Karpas-422 (cell line): ENCODE data around the gene CCNI2. TPM values are rescaled to one million over a fixed set of nuclear protein-coding genes. Genes with fewer than 3 reads are reported as not detected.

Experiments used
- DNase-seq: peaks from one replicate; pipeline ENCODE4 v3.0.0-alpha.2; 2015
- H2AFZ ChIP-seq: fragments of 200-600 bp; sonication (generic); 2 replicates; pipeline ENCODE4 v1.6.1; 2014; ENCODE audit warnings: antibody characterized with exemption, low read length, mixed read lengths
- H3K27ac ChIP-seq: fragments of 200-600 bp; sonication (generic); 2 replicates; pipeline ENCODE4 v1.5.1; 2014; ENCODE audit warnings: mild to moderate bottlenecking, low read length, moderate library complexity
- H3K27me3 ChIP-seq: fragments of 200-600 bp; sonication (generic); 2 replicates; pipeline ENCODE4 v1.6.1; 2014; ENCODE audit warnings: low read length, mixed read lengths
- H3K36me3 ChIP-seq: fragments of 200-600 bp; sonication (generic); 2 replicates; pipeline ENCODE4 v1.6.1; 2014; ENCODE audit warnings: low read length, mixed read lengths; ENCODE audit not compliant: insufficient read depth
- H3K4me1 ChIP-seq: fragments of 200-600 bp; sonication (generic); 2 replicates; pipeline ENCODE4 v1.6.1; 2014; ENCODE audit warnings: mild to moderate bottlenecking, low read length, mixed read lengths
- H3K4me2 ChIP-seq: fragments of 200-600 bp; sonication (generic); 2 replicates; pipeline ENCODE4 v1.6.1; 2014; ENCODE audit warnings: low read length, low read depth, mild to moderate bottlenecking; ENCODE audit not compliant: poor library complexity, severe bottlenecking
- H3K4me3 ChIP-seq: fragments of 200-600 bp; sonication (generic); 2 replicates; pipeline ENCODE4 v1.5.1; 2014; ENCODE audit warnings: mild to moderate bottlenecking, antibody characterized with exemption, low read length, mixed read lengths
- H3K79me2 ChIP-seq: fragments of 200-600 bp; sonication (generic); 2 replicates; pipeline ENCODE4 v1.6.1; 2014; ENCODE audit warnings: mild to moderate bottlenecking, low read length, mixed read lengths
- H3K9ac ChIP-seq: fragments of 200-600 bp; sonication (generic); 2 replicates; pipeline ENCODE4 v1.6.0; 2014; ENCODE audit warnings: low read length
- H3K9me2 ChIP-seq: fragments of 200-600 bp; sonication (generic), shearing (Covaris generic); replicated peaks from 2 replicates; pipeline ENCODE4 v1.6.0; 2014; ENCODE audit warnings: mild to moderate bottlenecking, low read length, moderate library complexity; ENCODE audit not compliant: insufficient read depth
- H3K9me3 ChIP-seq: fragments of 300-700, 200-600 bp; sonication (generic); 2 replicates; pipeline ENCODE4 v1.6.1; 2014; ENCODE audit warnings: low read length, mixed read lengths
- H4K20me1 ChIP-seq: fragments of 200-600 bp; sonication (generic); 2 replicates; pipeline ENCODE4 v1.6.1; 2014; ENCODE audit warnings: mild to moderate bottlenecking, antibody characterized with exemption, low read length, low read depth; ENCODE audit not compliant: insufficient read depth
- total RNA-seq: library from RNA; depleted of rRNA; stranded (reverse); fragments of >200 nt; shearing (Covaris generic); gene quantifications from 2 replicates; pipeline ENCODE4 v1.2.3, GENCODE V29; 2014; ENCODE audit warnings: low replicate concordance

CCNI2 gene
- total RNA-seq, 1 experiment from 2014 or later: 0.15 TPM

DNA sequence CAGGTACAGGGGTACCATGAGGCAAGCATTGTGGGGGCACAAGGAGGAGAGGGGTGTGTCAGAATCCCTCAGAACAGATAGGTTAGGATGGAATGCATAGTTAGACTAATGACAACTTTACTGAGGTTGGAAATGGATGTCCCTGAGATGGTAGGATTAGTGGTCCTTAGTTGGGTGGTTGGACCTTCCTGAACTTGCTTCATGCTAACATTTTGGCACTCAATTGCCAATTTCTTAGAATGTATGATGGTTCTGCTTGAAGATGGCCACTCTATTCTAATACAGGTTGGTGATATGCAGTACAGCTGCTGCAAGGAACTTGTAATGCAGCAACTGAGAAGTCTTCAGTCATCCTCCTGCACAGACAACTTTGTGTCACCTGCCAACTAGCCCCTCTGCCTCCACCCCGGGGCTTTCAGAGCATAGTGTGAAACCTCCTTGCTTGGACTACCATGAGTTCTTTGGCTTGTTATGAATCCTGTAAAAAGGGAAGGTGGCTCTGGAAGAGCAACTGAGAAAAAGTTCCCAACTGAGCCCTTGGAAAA, 5.4 kb downstream of the CCNI2 start:
- no peak overlapping the region for H3K27ac ChIP-seq
- H3K9me3 ChIP-seq: no peaks in the 10 kb centered on the region
- no peaks in the 10 kb centered on the region for H3K36me3 ChIP-seq
- H3K27me3 ChIP-seq: no peaks in the 10 kb centered on the region
- no peak overlapping the region for H3K9ac ChIP-seq
- H3K79me2 ChIP-seq: no peaks in the 10 kb centered on the region
- H4K20me1 ChIP-seq: no peaks in the 10 kb centered on the region
- H3K9me2 ChIP-seq: no peaks in the 10 kb centered on the region
- no peak overlapping the region for H3K4me2 ChIP-seq
- no peak overlapping the region for H3K4me3 ChIP-seq
- DNase-seq: no peak
- H2AFZ ChIP-seq: no peak overlapping the region
- H3K4me1 ChIP-seq: no peaks in the 10 kb centered on the region

DNA sequence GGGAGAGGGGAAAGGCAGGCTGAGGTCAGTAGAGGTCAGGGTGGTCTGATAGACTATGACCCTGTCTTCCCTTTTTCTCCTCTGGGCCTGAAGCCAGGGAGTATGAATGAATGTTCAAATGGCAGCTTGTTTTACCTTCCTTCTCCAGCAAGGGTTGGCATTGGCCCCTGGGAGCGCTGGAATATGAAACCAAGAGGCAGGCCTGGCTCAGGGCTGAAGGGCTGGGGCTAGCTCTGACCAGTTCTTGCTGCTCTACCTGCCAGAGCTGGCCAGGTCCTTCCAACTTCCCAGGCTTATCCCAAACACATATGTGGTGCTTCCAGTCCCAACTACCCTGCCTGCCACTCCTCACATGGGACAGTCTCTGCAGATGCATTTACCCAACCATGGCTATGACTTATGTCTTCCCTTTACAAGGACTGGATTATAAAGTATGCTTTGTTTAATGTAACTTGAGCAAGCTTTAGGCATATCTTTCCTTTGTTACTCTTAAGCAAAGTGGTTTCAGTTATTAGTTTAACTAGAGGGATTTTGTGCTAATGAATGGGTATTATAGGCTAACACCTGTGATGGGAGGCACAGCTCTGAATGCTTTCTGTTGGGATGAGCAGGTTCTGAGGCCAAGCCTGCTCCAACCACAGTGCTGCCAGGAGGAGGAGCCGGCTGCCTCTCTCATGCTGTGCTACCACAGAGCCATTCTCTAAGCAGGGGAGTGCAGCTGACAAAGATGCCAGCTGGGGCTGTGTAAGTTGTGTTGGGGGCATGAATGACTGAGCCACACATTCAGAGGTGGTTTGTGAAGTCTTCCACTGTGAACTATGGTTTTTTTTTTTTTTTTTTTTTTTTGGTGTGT, 6.1 kb downstream of the CCNI2 start:
- Histone ChIP-seq H3K9me3 (no peaks in the 10 kb centered on the region), H3K9me2 (no peaks in the 10 kb centered on the region), H3K79me2 (no peaks in the 10 kb centered on the region), H3K36me3 (no peaks in the 10 kb centered on the region), H3K27me3 (no peaks in the 10 kb centered on the region), H3K4me3 (no peak overlapping the region), H3K27ac (no peak overlapping the region), H3K4me1 (no peaks in the 10 kb centered on the region), H3K9ac (no peak overlapping the region), H3K4me2 (no peak overlapping the region), H2AFZ (no peak overlapping the region), H4K20me1 (no peaks in the 10 kb centered on the region)
- DNase-seq: no peak

DNA sequence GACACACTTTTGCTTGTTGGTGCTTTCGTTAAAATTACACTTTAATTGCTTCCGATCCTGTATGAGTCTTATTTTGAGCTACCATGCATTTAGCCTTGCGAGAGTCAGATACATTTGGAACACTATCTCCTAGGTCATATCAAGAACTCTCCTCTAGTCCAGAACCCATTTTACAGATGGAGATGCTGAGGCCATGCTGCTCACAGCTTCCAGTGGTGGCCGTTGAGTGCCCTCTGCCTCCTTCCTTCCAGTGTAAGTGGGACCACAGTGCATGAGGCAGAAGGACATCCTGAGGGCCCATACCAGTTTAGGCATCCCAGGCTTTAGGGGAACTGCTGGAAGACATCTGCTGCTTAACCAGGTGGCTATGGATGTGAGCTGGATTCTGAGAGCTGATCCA, 6.9 kb downstream of the CCNI2 start:
- Histone ChIP-seq H3K9ac (no peak overlapping the region), H3K9me2 (no peaks in the 10 kb centered on the region), H3K36me3 (no peaks in the 10 kb centered on the region), H2AFZ (no peak overlapping the region), H3K79me2 (no peaks in the 10 kb centered on the region), H3K4me1 (no peaks in the 10 kb centered on the region), H3K27ac (no peak overlapping the region), H3K4me3 (no peak overlapping the region), H3K27me3 (no peaks in the 10 kb centered on the region), H4K20me1 (no peaks in the 10 kb centered on the region), H3K9me3 (no peaks in the 10 kb centered on the region), H3K4me2 (no peak overlapping the region)
- DNase-seq: no peak

DNA sequence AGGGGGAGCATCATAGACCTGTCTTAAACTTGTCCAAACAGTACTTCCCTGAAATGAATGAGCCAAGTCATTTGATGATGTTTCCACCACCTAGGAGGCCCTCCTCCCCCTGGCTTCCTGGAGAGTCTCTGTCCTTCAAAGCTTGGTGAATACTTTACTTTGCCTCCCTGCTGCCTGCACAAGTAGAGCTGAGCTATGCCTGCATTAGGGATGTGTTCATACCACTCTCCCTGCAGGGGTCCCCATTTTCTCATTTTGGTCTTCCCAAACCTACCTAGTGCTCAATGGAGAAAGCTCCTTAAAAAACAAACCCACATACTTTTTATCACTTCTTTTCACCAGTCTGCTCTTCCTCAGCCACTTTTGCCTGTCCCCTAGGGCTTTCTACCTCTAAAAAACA, 7.7 kb downstream of the CCNI2 start:
- peak; percentile 51 for DNase-seq
- Histone ChIP-seq H3K27ac (no peak overlapping the region), H3K4me3 (no peak overlapping the region), H3K9me3 (no peaks in the 10 kb centered on the region), H4K20me1 (no peaks in the 10 kb centered on the region), H3K79me2 (no peaks in the 10 kb centered on the region), H2AFZ (no peak overlapping the region), H3K27me3 (no peaks in the 10 kb centered on the region), H3K4me1 (no peaks in the 10 kb centered on the region), H3K9me2 (no peaks in the 10 kb centered on the region), H3K4me2 (no peak overlapping the region), H3K36me3 (no peaks in the 10 kb centered on the region), H3K9ac (no peak overlapping the region)

DNA sequence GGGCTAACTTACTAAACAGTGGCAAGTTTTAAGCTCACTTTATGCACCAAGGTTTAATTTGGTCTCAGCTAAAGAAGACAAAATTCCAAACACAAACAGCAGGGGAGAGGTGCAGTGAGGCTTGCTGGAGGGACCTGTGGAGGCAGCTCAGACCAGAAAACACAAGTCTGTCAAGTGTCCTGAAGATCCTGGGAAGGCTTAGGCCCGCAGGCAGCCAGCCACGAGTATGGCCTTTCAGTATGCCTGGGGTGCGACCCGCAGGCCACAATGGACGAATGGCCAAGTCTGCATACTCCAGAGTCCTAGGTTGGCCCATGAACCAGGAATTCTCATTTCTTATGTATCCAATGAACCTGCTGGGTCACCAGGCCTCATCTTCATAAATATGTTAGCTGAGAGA, 9.3 kb downstream of the CCNI2 start:
- no peaks in the 10 kb centered on the region for H4K20me1 ChIP-seq
- no peak overlapping the region for H3K27ac ChIP-seq
- H3K9ac ChIP-seq: no peak overlapping the region
- no peaks in the 10 kb centered on the region for H3K9me3 ChIP-seq
- no peak overlapping the region for H2AFZ ChIP-seq
- no peaks in the 10 kb centered on the region for H3K9me2 ChIP-seq
- no peak overlapping the region for H3K4me3 ChIP-seq
- no peaks in the 10 kb centered on the region for H3K79me2 ChIP-seq
- H3K27me3 ChIP-seq: no peaks in the 10 kb centered on the region
- H3K36me3 ChIP-seq: no peaks in the 10 kb centered on the region
- no peaks in the 10 kb centered on the region for H3K4me1 ChIP-seq
- H3K4me2 ChIP-seq: no peak overlapping the region
- DNase-seq: no peak

DNA sequence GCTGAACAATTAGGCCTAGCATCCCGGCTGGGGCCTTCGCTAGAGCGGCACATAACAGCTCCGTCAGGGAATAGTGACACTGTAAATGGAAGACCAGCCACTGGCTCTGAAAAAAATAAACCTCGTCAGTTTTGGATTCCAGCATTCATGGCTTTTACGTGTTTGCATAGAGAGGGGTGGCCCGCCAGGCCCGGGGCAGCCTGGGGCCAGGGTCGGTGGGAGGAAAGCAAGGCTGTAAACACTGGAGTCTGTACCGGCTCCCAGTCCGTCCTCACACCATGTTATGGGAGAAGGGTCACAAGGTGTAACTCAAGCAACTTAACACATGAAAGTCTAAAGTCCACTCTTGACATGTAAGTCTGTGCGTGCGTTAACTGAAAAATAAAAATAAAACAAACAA, 11.2 kb downstream of the CCNI2 start:
- Histone ChIP-seq H3K27me3 (no peaks in the 10 kb centered on the region), H3K27ac (no peak overlapping the region), H3K4me1 (no peaks in the 10 kb centered on the region), H3K9me3 (no peaks in the 10 kb centered on the region), H2AFZ (no peak overlapping the region), H3K36me3 (no peaks in the 10 kb centered on the region), H3K79me2 (no peaks in the 10 kb centered on the region), H4K20me1 (no peaks in the 10 kb centered on the region), H3K9me2 (no peaks in the 10 kb centered on the region), H3K4me2 (no peak overlapping the region), H3K9ac (no peak overlapping the region), H3K4me3 (no peak overlapping the region)
- DNase-seq: no peak

DNA sequence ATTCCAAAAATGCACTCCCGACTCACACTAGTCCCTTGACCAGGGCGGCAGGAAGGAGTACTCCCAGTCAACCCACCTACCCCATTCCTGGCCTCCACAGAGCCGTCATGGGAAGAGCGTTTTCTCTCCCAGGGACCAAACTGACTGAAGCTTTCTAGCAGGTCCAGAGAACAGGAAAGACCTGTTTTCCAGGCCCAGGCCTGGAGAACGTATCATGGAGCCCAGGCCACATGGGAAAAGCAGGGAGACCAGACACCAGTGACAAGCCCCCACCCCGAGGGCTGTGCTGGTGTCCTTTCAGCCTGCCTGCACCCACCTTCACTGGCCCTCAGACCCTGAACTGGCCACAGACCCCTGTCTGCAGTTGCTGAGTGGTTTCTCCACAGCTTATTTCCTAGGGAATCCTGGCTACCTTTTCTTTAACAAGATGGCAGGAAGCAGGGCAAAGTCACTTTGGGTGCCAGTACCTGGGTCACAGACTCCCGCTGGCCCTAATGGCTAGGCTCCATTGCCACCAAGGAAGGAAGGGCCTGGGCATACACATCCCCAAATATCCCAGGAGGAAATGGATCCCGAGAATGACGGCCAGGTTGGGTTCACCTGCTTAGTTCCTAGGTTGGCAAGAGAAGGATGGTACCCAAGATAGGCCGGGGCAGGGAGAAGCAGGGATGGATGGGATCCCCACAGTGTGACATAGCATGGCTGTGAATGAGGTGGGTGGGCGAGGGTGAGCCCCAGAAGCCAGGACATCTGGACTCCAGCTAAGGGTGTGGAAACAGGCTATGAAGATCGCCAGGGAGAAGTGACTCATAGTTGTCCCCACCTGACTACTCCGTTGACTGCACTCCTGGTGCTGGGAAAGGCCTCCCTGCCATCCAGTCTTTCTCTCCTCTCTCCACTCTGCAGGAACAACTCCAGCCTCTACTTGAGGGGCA, 12.2 kb downstream of the CCNI2 start:
- DNase-seq: no peak
- H3K4me3 ChIP-seq: no peak overlapping the region
- no peaks in the 10 kb centered on the region for H3K4me1 ChIP-seq
- H2AFZ ChIP-seq: no peak overlapping the region
- no peaks in the 10 kb centered on the region for H3K27me3 ChIP-seq
- no peaks in the 10 kb centered on the region for H3K9me2 ChIP-seq
- no peaks in the 10 kb centered on the region for H4K20me1 ChIP-seq
- no peaks in the 10 kb centered on the region for H3K9me3 ChIP-seq
- no peaks in the 10 kb centered on the region for H3K36me3 ChIP-seq
- no peak overlapping the region for H3K4me2 ChIP-seq
- no peaks in the 10 kb centered on the region for H3K79me2 ChIP-seq
- H3K27ac ChIP-seq: no peak overlapping the region
- no peak overlapping the region for H3K9ac ChIP-seq

DNA sequence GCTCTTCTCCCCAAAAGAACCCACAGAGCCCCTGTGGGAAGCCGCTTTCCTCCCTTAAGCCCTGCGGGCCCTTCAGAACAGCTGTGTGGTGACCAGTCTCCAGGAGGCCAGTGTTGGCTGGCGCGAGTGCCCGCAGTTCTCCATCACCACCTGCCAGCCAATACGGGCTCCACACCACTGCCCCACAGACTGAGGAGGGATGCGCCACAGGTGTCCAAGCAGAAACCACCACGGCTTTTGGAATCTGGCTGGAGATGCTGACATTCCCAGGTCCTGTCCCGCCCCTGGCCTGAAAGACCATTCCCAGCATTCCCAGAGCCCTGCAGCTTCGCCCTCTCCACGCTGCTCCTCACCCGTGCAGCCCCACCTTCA, 12.8 kb downstream of the CCNI2 start:
- Histone ChIP-seq H3K9me3 (no peaks in the 10 kb centered on the region), H2AFZ (no peak overlapping the region), H3K36me3 (no peaks in the 10 kb centered on the region), H4K20me1 (no peaks in the 10 kb centered on the region), H3K4me3 (no peak overlapping the region), H3K9ac (no peak overlapping the region), H3K27me3 (no peaks in the 10 kb centered on the region), H3K4me2 (no peak overlapping the region), H3K4me1 (no peaks in the 10 kb centered on the region), H3K9me2 (no peaks in the 10 kb centered on the region), H3K79me2 (no peaks in the 10 kb centered on the region), H3K27ac (no peak overlapping the region)
- no peak for DNase-seq
